Measurements from ENCODE around the gene AHNAK2. TPM values are rescaled to one million over a fixed set of nuclear protein-coding genes. Genes with fewer than 3 reads are reported as not detected.

AHNAK2 gene
- total and polyA plus RNA-seq, 4 donors = 3.5 to 26.6 (median 8.1) TPM

GRCh38 chr14:104931304-104931770 lies 46.8 kb downstream of the AHNAK2 start:
- WGBS, 2 donors = 74 to 79% methylated on average over 9 of the region's 9 CpGs
- Histone ChIP-seq H3K4me1 (ENCODE audit: control insufficient read depth in 5 of 5, insufficient read depth in 5 of 5, low read length in 5 of 5) (peaks cover 0 to 11% (median 0%) of the 10 kb centered on the region in 5 donors), H3K27me3 (ENCODE audit: control insufficient read depth in 3 of 3, insufficient read depth in 3 of 3, low read length in 2 of 3) (no peaks in the 10 kb centered on the region), H3K4me3 (no peak overlapping the region), H3K9ac (ENCODE audit: insufficient read depth in 1 of 2, low read length in 2 of 2) (no peak overlapping the region), H3K9me3 (ENCODE audit: control insufficient read depth in 4 of 4, insufficient read depth in 3 of 4, low read length in 3 of 4) (no peaks in the 10 kb centered on the region), H3K36me3 (ENCODE audit: control insufficient read depth in 4 of 4, insufficient read depth in 4 of 4, low read length in 4 of 4) (no peaks in the 10 kb centered on the region), H3K27ac (ENCODE audit: low read depth in 1 of 2, low read length in 1 of 2) (no peak overlapping the region)
- ATAC-seq (ENCODE audit: insufficient read depth, low FRiP score) = no peak
- no peak for TF ChIP-seq CTCF (IDR thresholded peaks at IDR 0.05; ENCODE audit: control extremely low read depth, extremely low read depth)
- DNase-seq = no peak

DNA sequence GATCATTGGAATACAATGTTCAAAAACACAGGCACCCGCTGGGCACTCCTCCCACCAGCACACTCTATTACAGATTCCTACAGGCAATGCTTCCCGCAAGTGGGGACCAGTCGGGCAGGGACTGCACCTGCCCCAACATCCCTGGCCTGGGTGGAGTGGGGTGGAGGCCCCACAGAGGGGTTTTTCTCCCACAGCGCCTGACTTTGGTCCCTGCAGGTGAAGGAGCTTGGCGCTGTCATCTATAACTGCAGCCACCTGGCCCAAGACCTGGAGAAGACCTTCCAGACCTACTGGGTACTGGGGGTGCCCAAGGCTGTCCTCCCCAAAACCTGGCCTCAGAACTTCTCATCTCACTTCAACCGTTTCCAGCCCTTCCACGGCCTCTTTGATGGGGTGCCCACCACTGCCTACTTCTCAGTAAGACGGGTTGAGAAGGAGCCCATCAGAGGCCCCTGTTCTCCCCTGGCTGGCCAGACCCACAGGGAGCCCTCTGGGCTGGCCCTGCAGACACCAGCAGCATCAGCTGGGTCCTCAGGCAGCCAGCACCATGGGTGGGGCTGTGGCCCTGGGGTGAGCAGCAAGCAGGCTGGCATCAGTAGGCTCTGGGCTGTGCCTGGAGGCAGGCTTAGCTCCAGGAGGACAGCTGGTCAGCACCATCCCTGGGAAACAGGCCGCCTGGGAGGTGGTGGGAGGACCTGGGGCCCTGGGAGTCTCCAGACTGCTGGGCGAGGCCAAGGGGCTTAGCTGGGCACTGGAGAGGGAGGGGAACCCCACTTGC lies 47.5 kb downstream of the AHNAK2 start:
- no peak for ATAC-seq (ENCODE audit: insufficient read depth, low FRiP score)
- no peak for DNase-seq
- Histone ChIP-seq H3K4me3 (no peak overlapping the region), H3K9ac (ENCODE audit: insufficient read depth in 1 of 2, low read length in 2 of 2) (no peak overlapping the region), H3K9me3 (ENCODE audit: control insufficient read depth in 4 of 4, insufficient read depth in 3 of 4, low read length in 3 of 4) (no peaks in the 10 kb centered on the region), H3K27ac (ENCODE audit: low read depth in 1 of 2, low read length in 1 of 2) (no peak overlapping the region), H3K27me3 (ENCODE audit: control insufficient read depth in 3 of 3, insufficient read depth in 3 of 3, low read length in 2 of 3) (no peaks in the 10 kb centered on the region), H3K36me3 (ENCODE audit: control insufficient read depth in 4 of 4, insufficient read depth in 4 of 4, low read length in 4 of 4) (no peaks in the 10 kb centered on the region), H3K4me1 (ENCODE audit: control insufficient read depth in 5 of 5, insufficient read depth in 5 of 5, low read length in 5 of 5) (peaks cover 0 to 11% (median 0%) of the 10 kb centered on the region in 5 donors)
- no peak for TF ChIP-seq CTCF (IDR thresholded peaks at IDR 0.05; ENCODE audit: control extremely low read depth, extremely low read depth)
- WGBS, 2 donors = 90 to 92% methylated on average over 10 of the region's 10 CpGs

DNA sequence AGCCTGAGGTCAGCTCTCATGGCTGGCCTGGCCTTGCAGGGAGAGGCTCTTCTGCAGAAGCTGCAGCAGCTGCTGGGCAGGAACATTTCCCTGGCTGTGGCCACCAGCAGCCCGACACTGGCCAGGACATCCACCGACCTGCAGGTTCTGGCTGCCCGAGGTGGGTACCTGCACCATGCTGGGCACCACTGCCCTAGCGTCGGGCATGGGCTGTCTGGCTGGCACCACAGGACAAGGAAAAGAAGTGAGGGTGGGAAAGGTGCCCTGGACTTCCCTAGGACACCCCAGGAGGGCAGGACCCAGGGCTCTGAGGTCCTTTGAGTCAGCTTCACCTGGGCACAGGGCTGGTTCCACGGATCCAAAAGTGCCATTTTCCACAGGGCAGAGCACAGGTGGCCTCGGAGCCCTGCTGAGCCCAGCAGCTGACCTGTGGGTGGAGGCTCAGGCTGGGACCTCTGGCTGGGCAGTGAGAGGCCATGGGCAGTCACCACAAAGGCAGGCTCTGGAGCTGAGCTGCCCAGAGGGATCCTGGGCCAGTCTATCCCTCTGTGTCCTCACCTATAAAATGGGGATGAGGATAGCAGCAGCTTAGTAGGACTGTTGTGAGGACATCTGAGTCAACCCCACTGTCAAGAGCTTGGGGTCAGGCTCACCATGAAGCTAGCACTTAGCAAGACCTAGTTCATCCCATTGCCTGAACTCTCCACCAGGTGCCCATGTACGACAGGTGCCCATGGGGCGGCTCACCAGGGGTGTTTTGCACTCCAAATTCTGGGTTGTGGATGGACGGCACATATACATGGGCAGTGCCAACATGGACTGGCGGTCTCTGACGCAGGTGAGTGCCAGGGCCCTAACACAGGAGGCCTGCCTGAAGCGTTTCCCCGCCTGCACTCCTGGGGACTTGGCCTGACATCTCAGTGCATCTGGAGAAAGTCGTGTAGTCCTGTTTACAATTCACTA lies 48.6 kb downstream of the AHNAK2 start:
- no peak for TF ChIP-seq CTCF (IDR thresholded peaks at IDR 0.05; ENCODE audit: control extremely low read depth, extremely low read depth)
- DNase-seq (no peak), ATAC-seq (ENCODE audit: insufficient read depth, low FRiP score) (no peak)
- Histone ChIP-seq H3K9me3 (ENCODE audit: control insufficient read depth in 4 of 4, insufficient read depth in 3 of 4, low read length in 3 of 4) (peaks cover 0 to under 1% (median 0%) of the 10 kb centered on the region in 4 donors), H3K27ac (ENCODE audit: low read depth in 1 of 2, low read length in 1 of 2) (no peak overlapping the region), H3K36me3 (ENCODE audit: control insufficient read depth in 4 of 4, insufficient read depth in 4 of 4, low read length in 4 of 4) (no peaks in the 10 kb centered on the region), H3K4me1 (ENCODE audit: control insufficient read depth in 5 of 5, insufficient read depth in 5 of 5, low read length in 5 of 5) (peaks cover 0 to 11% (median 0%) of the 10 kb centered on the region in 5 donors), H3K4me3 (no peak overlapping the region), H3K9ac (ENCODE audit: insufficient read depth in 1 of 2, low read length in 2 of 2) (no peak overlapping the region), H3K27me3 (ENCODE audit: control insufficient read depth in 3 of 3, insufficient read depth in 3 of 3, low read length in 2 of 3) (no peaks in the 10 kb centered on the region)
- whole genome bisulfite sequencing, 2 donors = 89 to 94% methylated on average over 15 of the region's 15 CpGs

Data from lung (tissue), 12 donors.